HepG2 (cell line): ENCODE data around the gene CCNQ. TPM values are rescaled to one million over a fixed set of nuclear protein-coding genes. Genes with fewer than 3 reads are reported as not detected.
A peak's percentile ranks its signal among the peaks of the same experiment; 100 is the strongest.

Experiments used
- AGO2 ChIP-seq: fragments of 200-400 bp; formaldehyde crosslinking; optimal IDR thresholded peaks from 2 replicates; pipeline ENCODE3; 2017; ENCODE audit warnings: mild to moderate bottlenecking, low read depth, low read length, moderate library complexity
- RCOR2 ChIP-seq: IDR thresholded peaks from 2 replicates; pipeline ENCODE4 v1.6.1; 2016; ENCODE audit warnings: missing biosample characterization, missing genetic modification reagents
- ZNF687 ChIP-seq: sonication (generic); formaldehyde crosslinking; IDR thresholded peaks from 2 replicates; pipeline ENCODE4 v1.5.1; 2020; ENCODE audit warnings: mild to moderate bottlenecking, missing genetic modification reagents, moderate library complexity
- polyA plus RNA-seq, 8 experiments: library from polyadenylated mRNA; depleted of rRNA in 3 of 8; stranded (reverse) in 7 of 8; unstranded in 1 of 8; fragments of >200 nt; fragmentation: Illumina TruSeq in 4 of 8; extraction: Trizol in 4 of 8; gene quantifications; 2 replicates each; pipeline versions ENCODE4 v1.2.1 to v1.2.3, GENCODE V29; 2011 to 2016; ENCODE audit warnings: low read depth in 4 of 8, missing spikeins in 1 of 8, mixed read lengths in 1 of 8; ENCODE audit not compliant: insufficient read depth in 1 of 8
- total RNA-seq, 5 experiments: library from RNA; depleted of rRNA; stranded (reverse); fragments of >200 nt; fragmentation: Illumina TruSeq; extraction: Trizol; gene quantifications; 2 replicates each; pipeline ENCODE4 v1.2.3, GENCODE V29; 2016; ENCODE audit warnings: low read depth in 1 of 5
- TF ChIP-seq, protein P1 (sequence below): sonication (generic); formaldehyde crosslinking; IDR thresholded peaks from 2 replicates; pipeline ENCODE4 v1.5.0; 2020; ENCODE audit warnings: mild to moderate bottlenecking, missing genetic modification reagents
- TF ChIP-seq, protein P2 (sequence below): sonication (generic); formaldehyde crosslinking; IDR thresholded peaks from 2 replicates; pipeline ENCODE4 v1.4.0; 2020; ENCODE audit warnings: missing genetic modification reagents

Gene CCNQ
- total and polyA plus RNA-seq, 2 of the 13 experiments (the other 11 are each of a cell fraction or from before 2014, with no cell fraction given), result 15.0 to 25.5 TPM

DNA sequence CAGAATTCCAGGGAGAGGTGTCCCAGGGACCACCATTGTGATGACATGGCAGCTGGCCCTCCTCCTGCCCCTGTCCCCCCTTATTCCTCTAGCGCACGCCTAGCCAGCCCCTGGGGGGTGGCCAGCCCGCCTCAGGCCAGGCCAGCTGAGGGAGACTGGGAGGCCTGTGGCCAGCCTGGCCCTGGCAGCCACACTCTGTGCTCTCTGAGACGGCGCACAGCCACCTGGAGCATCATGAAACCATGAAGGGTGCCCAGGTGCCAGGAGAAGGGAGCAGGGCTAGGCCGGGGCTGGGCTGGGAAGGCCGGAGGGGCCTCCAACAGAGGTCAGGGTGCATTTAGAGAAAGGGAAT lies 33.6 kb upstream of the CCNQ start (continued):
- peak; percentile 45; the same call in 1 of the 2 replicates for TF ChIP-seq ZNF687 (CRISPR knock-in tag)
- TF ChIP-seq, protein P1, sequence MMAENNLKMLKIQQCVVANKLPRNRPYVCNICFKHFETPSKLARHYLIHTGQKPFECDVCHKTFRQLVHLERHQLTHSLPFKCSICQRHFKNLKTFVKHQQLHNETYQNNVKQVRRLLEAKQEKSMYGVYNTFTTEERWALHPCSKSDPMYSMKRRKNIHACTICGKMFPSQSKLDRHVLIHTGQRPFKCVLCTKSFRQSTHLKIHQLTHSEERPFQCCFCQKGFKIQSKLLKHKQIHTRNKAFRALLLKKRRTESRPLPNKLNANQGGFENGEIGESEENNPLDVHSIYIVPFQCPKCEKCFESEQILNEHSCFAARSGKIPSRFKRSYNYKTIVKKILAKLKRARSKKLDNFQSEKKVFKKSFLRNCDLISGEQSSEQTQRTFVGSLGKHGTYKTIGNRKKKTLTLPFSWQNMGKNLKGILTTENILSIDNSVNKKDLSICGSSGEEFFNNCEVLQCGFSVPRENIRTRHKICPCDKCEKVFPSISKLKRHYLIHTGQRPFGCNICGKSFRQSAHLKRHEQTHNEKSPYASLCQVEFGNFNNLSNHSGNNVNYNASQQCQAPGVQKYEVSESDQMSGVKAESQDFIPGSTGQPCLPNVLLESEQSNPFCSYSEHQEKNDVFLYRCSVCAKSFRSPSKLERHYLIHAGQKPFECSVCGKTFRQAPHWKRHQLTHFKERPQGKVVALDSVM (CRISPR knock-in tag), result no peak
- TF ChIP-seq, protein P2, sequence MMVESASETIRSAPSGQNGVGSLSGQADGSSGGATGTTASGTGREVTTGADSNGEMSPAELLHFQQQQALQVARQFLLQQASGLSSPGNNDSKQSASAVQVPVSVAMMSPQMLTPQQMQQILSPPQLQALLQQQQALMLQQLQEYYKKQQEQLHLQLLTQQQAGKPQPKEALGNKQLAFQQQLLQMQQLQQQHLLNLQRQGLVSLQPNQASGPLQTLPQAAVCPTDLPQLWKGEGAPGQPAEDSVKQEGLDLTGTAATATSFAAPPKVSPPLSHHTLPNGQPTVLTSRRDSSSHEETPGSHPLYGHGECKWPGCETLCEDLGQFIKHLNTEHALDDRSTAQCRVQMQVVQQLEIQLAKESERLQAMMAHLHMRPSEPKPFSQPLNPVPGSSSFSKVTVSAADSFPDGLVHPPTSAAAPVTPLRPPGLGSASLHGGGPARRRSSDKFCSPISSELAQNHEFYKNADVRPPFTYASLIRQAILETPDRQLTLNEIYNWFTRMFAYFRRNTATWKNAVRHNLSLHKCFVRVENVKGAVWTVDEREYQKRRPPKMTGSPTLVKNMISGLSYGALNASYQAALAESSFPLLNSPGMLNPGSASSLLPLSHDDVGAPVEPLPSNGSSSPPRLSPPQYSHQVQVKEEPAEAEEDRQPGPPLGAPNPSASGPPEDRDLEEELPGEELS, result no peak
- TF ChIP-seq AGO2, result peak; percentile 59
- TF ChIP-seq RCOR2 (CRISPR knock-in tag), result no peak
